Right renal pelvis (tissue), 4 donors: ENCODE measurements around the gene MRPS12. TPM values are rescaled to one million over a fixed set of nuclear protein-coding genes. Genes with fewer than 3 reads are reported as not detected.
"Not testable (repeated sequence)": the region's sequence is repeated elsewhere in the genome, so short reads cannot be mapped to it uniquely, and the experiment has no call there.

ENCODE experiments used
- DNase-seq, 4 donors: peaks; one replicate each; pipeline ENCODE4 v3.0.0-alpha.2; 2013; ENCODE audit warnings: low read depth in 4 of 4, low spot score in 3 of 4, missing footprints in 1 of 4
- polyA plus RNA-seq, 4 donors: library from polyadenylated mRNA; unstranded; fragments of 120-200 nt; gene quantifications; one replicate each; pipeline ENCODE4 v1.2.1, GENCODE V29; 2013; ENCODE audit not compliant: insufficient read length in 4 of 4

Gene MRPS12
- 10 to 100 TPM; 19.8 to 31.7 (median 23.5) TPM for polyA plus RNA-seq

DNA sequence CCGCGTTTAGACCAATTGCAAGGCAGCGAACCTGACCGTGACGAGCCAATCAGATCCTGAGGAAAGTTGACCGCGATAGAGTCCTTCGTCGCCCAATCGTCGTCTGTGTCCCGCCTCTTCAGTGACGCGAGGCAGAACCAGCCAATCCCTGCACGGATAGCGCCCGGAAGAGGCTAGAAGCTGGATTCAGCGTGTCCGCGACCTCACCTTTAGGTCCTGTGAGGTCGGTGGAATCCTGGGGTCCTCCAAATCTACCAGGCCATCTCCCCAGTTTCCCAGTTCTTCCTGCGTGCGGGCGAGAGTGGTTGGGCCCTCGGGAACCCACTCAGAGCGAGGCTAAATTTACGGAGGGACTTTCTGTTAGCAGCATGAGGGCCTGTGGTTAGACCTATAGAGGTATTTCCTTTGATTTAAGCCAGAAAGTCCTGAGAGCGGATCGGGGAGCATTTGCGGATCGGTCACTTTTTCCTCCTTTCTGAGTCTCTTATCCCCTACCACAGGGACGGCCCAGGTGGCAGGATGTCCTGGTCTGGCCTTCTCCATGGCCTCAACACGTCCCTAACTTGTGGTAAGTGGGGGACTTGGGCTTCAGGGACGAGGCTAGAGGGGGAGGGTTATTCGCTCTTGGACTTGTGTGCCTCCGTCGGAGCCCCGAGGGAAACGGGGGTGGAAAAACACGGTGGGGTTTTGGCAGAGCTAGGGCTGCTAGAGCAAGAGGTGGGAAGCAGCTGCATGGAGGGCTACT, at the start of gene MRPS12:
MRPS12 (plus strand) TSS at position 169 of the 745 bp plus-strand sequence; CDS start at position 520, 351 bp downstream.
- peak; percentile 99 to 100 (median 99) for DNase-seq

DNA sequence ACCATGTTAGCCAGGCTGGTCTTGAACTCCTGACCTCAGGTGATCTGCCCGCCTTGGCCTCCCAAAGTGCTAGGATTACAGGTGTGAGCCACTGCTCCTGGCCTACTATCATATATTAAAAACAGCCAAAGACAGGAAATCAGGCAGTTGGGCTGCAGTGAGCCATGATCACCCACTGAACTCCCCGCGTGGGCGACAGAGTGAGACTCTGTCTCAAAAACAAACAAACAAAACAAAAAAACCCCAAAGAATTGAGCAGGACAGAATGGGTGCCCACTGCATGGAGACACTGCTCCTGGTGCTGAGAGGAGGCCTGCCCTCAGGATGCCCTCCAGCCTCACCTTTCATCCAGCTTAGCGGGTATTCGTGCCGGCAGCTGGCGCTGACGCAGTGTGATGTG, 47.5 kb upstream of the MRPS12 start:
- no peak for DNase-seq

- not testable (repeated sequence) for DNase-seq
Measured at GRCh38 chr19:38884691-38885090, 46.1 kb upstream of the MRPS12 start.

- no peak for DNase-seq
Measured at GRCh38 chr19:38888876-38889275, 41.9 kb upstream of the MRPS12 start.

GRCh38 chr19:38889803-38890202, 40.9 kb upstream of the MRPS12 start:
- DNase-seq, result no peak

DNA sequence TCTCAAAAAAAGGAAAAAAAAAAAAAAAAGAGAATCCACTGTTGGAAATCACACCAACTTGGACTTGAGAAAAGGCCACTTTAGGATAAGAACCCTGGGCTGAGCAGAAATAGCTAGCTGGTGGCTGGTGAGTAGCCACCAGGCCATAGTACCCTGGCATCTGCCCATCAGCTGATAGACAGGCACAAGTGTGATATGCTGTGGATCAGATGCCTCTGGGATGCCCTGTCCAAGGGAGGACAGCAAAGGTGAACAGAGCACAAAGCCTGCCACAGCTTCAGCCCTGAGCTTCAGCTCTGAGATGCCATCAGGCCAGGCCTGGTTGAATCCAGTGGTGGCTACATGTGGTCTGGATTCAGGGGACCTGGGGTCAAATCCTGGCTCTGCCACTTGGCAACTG, 40.1 kb upstream of the MRPS12 start:
- DNase-seq, result no peak

DNA sequence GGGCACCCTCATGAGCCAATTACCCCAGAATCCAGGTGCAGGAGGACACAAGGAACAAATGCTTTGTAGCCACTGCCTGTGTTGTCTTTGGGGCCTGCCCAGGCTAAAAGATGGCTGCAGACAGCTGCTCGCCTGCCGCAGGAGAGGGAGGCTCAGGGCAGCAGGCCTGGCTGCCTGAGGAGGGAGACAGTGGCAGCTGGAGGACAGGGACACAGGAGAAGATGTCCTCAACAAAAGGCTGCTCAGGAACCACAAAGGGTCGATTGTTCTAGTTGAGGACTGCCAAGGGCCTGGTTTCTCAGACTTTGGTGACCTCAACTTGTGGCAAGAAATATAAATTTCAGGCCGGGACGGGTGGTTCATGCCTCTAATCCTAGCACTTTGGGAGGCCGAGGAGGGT, 39.0 kb upstream of the MRPS12 start:
- DNase-seq, result no peak

DNA sequence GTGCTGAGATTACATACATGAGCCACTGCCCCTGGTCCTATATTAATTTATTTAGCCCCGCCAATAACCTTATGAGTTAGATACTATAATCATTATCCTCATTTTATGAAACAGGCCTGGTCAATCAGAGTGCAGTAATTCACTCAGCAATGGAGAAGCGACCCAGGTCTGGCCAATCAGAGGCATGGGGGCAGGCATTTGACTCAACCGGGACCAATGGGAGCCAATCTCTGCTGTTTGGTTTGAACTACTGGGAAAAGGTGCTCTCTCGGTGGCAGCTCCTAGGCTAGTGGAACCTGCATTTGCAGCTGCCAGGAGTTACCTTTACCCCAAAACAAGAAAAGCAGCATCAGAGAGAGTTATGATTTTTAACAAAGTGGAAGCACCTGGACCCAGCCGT, 37.9 kb upstream of the MRPS12 start:
- no peak for DNase-seq

DNA sequence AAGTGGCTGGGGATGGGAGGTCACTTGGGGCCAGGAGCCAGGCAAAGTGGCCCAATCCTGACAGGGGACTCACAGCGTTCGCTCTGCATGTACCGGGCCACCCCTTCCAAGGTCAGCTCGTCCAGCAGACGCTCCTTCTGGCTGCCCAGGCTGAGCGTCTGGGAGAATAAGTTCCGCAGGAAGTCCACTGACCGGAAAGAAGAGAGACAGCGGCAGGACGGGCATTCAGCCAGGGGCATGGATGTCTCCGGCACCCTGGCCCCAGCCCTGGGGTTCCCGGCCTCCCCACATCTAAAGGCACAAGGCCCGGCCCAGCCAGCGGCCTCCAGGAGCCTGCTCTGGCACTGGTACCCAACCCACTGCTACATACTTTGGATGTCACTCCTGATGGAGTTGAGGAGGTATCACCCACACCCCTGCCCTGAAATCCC, 37.4 kb upstream of the MRPS12 start:
- DNase-seq, result no peak

GRCh38 chr19:38894968-38895367, 35.8 kb upstream of the MRPS12 start:
- DNase-seq, result no peak

- DNase-seq, result no peak
Measured at GRCh38 chr19:38898788-38899446, 31.8 kb upstream of the MRPS12 start.

DNA sequence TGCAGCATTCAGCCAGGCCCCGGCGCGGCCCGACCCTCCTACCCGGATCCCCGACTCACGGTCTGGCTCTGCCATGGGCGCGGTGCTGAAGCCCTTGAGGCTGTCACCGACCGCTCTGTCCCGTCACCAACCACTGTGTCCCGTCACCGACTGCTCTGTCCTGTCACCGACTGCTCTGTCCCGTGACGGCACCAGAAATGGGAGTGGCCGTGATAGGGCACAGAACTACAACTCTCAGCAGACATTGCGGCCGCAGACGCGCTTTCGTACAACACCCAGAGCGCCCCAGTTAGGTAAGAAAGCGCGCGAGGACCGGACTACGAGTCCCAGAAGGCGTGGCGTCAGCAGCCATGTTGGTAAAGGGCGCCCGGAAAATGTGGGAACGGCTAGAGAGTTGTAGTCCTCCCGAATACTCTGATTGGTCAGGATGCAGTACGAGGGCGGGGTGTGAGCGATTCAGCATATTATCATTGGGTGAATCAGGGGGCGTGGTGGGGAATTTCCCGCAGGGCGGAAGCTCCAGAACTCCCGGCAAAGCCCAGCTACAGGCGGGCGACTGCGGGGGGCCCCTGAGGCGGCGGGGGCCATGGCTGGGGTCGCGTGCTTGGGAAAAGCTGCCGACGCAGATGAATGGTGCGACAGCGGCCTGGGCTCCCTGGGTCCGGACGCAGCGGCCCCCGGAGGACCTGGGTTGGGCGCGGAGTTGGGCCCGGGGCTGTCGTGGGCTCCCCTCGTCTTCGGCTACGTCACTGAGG, 31.1 kb upstream of the MRPS12 start, which contains the start of the genes NFKBIB and SIRT2:
NFKBIB (plus strand) TSS at position 523 of the 755 bp plus-strand sequence; CDS start at position 587, 64 bp downstream.
SIRT2 (minus strand) TSS at position 172 of the 755 bp plus-strand sequence; CDS start at position 75, 97 bp downstream.
- DNase-seq, result peak; percentile 96 to 100 (median 100)

GRCh38 chr19:38900202-38900629, 30.5 kb upstream of the MRPS12 start:
- peak in 1 of 4 donors; percentile 59 for DNase-seq

- no peak for DNase-seq
Measured at GRCh38 chr19:38900743-38901190, 30.0 kb upstream of the MRPS12 start.

DNA sequence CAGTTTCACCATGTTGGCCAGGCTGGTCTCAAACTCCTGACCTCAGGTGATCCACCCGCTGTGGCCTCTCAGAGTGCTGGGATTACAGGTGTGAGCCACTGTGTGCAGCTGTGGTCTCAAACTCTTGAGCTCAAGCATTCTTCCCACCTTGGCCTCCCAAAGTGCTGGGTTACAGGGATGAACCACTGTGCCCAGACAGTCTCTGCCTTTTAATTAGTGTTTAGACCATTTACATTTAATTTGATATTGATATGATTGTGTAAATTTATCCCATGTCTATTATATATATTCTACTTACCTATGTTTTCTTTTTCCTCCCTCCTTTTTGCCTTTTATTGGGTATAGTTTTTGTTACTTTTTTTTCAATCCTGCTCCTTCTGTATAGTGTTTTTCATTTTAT, 29.1 kb upstream of the MRPS12 start:
- no peak for DNase-seq

GRCh38 chr19:38904581-38905539, 25.9 kb upstream of the MRPS12 start:
- DNase-seq, result no peak

DNA sequence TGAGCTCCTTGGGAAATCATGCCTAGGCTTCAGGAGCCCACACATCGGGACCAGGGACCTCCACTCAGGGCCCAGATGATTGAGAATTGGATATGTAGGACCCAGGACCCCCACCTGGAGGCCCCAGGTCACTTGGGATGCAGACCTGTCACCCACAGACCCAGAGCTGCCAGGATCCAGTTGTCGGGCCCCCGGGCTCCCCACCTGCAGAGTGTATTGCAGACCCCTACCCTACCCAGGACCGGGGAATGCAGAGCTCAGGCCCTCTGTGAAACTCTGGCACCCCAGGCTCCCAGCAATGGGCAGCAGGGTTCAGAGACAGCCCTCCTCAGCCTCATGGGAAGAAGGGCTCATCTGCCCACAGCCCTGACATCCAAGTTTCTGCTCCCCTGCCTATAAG, 25.1 kb upstream of the MRPS12 start:
- no peak for DNase-seq

DNA sequence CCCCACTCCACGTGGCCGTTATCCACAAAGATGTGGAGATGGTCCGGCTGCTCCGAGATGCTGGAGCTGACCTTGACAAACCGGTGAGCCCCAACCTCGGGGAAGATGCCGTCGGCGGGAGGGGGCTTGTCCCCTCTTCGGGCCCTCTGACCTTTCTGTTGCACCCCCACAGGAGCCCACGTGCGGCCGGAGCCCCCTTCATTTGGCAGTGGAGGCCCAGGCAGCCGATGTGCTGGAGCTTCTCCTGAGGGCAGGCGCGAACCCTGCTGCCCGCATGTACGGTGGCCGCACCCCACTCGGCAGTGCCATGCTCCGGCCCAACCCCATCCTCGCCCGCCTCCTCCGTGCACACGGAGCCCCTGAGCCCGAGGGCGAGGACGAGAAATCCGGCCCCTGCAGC, 23.5 kb upstream of the MRPS12 start:
- DNase-seq, result no peak

DNA sequence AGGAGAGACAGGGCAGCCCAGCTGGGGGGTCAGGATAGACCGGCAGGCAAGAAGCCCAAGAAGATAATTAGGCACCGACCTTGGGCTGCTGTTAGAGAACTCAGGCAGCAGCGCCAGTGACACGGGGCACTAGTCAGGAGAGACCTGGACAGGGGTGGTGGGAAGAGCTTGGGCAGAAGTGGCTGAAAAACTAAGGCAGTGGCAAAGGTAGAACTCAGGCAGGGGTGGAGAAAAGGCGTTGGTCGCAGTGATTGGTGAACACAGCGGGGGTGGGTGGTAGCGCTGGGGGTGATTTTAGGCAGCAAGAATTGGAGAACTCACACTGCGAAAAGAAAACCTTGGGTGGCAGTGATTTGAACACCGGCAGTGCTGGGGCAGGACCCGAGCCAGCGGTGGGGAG, 23.1 kb upstream of the MRPS12 start:
- no peak for DNase-seq

- DNase-seq, result no peak
Measured at GRCh38 chr19:38908911-38909310, 21.8 kb upstream of the MRPS12 start.
